Measurements from ENCODE around the gene APBA3.

APBA3 gene

GRCh38 chr19:3732108-3732507 is 29.4 kb downstream of the APBA3 start:
- TF ChIP-seq, protein P1, sequence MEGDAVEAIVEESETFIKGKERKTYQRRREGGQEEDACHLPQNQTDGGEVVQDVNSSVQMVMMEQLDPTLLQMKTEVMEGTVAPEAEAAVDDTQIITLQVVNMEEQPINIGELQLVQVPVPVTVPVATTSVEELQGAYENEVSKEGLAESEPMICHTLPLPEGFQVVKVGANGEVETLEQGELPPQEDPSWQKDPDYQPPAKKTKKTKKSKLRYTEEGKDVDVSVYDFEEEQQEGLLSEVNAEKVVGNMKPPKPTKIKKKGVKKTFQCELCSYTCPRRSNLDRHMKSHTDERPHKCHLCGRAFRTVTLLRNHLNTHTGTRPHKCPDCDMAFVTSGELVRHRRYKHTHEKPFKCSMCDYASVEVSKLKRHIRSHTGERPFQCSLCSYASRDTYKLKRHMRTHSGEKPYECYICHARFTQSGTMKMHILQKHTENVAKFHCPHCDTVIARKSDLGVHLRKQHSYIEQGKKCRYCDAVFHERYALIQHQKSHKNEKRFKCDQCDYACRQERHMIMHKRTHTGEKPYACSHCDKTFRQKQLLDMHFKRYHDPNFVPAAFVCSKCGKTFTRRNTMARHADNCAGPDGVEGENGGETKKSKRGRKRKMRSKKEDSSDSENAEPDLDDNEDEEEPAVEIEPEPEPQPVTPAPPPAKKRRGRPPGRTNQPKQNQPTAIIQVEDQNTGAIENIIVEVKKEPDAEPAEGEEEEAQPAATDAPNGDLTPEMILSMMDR (IDR thresholded peaks at IDR 0.05; ENCODE audit: low read depth, low read length, missing control alignments) = no peak
- H3K4me3 ChIP-seq (ENCODE audit: low read depth, low read length) = no peak overlapping the region
- no peak for DNase-seq (ENCODE audit: low read depth)

- H3K4me3 ChIP-seq (ENCODE audit: low read depth, low read length) = no peak overlapping the region
- no peak for DNase-seq (ENCODE audit: low read depth)
- TF ChIP-seq, protein P1 (IDR thresholded peaks at IDR 0.05; ENCODE audit: low read depth, low read length, missing control alignments) = no peak
Observed at GRCh38 chr19:3730457-3730958, 31.0 kb downstream of the APBA3 start.

- TF ChIP-seq, protein P1 (IDR thresholded peaks at IDR 0.05; ENCODE audit: low read depth, low read length, missing control alignments) = no peak
- no peak for DNase-seq (ENCODE audit: low read depth)
- no peak overlapping the region for H3K4me3 ChIP-seq (ENCODE audit: low read depth, low read length)
Observed at GRCh38 chr19:3725640-3726310, 35.7 kb downstream of the APBA3 start.

DNA sequence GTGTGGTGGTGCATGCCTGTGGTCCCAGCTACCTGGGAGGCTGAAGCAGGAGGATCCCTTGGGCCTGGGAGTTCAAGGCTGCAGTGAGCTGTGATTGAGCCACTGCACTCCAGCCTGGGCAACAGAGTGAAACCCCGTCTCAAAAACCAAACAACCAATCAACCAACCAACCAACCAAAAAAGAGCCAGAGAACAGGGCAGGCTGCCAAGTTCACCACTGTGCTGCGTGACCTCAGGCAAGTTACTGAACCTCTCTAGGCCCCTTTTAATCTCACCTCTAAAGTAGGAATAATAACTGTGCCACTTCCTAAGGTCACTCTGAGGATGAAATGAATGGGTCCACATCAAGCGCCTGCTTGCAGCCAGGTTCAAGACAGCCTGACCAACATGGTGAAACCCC is 36.4 kb downstream of the APBA3 start:
- TF ChIP-seq, protein P1 (IDR thresholded peaks at IDR 0.05; ENCODE audit: low read depth, low read length, missing control alignments) = no peak
- DNase-seq (ENCODE audit: low read depth) = no peak
- no peak overlapping the region for H3K4me3 ChIP-seq (ENCODE audit: low read depth, low read length)

- DNase-seq (ENCODE audit: low read depth) = no peak
- no peak overlapping the region for H3K4me3 ChIP-seq (ENCODE audit: low read depth, low read length)
- TF ChIP-seq, protein P1 (IDR thresholded peaks at IDR 0.05; ENCODE audit: low read depth, low read length, missing control alignments) = no peak
Observed at GRCh38 chr19:3723883-3724282, 37.6 kb downstream of the APBA3 start.

DNA sequence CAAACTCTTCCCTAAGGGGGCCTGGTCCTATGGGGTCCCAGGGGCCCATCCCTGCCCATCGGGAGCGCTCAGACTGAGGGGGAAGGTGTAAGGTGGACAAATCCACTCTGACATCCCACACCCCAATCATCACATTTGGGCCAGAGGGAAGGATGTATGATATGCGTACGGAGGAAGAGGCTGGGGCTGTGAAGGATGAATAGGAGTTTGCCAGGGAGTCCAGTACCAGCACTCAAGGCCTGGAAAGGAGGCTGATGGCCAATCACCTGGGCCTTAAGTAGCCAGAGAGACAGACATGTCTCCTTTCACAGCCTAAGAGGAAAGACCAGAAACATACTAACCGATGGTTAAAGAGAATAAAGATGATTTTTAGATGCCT is 38.4 kb downstream of the APBA3 start:
- H3K4me3 ChIP-seq (ENCODE audit: low read depth, low read length) = no peak overlapping the region
- TF ChIP-seq, protein P1 (IDR thresholded peaks at IDR 0.05; ENCODE audit: low read depth, low read length, missing control alignments) = no peak
- DNase-seq (ENCODE audit: low read depth) = no peak

Measured in GM12864 (cell line).